ENCODE data around the gene IFITM5. TPM values are rescaled to one million over a fixed set of nuclear protein-coding genes. Genes with fewer than 3 reads are reported as not detected.
"Not testable (repeated sequence)": the region's sequence is repeated elsewhere in the genome, so short reads cannot be mapped to it uniquely, and the experiment has no call there.

Gene IFITM5
- total RNA-seq, 2 experiments from 2014 or later: not detected

DNA sequence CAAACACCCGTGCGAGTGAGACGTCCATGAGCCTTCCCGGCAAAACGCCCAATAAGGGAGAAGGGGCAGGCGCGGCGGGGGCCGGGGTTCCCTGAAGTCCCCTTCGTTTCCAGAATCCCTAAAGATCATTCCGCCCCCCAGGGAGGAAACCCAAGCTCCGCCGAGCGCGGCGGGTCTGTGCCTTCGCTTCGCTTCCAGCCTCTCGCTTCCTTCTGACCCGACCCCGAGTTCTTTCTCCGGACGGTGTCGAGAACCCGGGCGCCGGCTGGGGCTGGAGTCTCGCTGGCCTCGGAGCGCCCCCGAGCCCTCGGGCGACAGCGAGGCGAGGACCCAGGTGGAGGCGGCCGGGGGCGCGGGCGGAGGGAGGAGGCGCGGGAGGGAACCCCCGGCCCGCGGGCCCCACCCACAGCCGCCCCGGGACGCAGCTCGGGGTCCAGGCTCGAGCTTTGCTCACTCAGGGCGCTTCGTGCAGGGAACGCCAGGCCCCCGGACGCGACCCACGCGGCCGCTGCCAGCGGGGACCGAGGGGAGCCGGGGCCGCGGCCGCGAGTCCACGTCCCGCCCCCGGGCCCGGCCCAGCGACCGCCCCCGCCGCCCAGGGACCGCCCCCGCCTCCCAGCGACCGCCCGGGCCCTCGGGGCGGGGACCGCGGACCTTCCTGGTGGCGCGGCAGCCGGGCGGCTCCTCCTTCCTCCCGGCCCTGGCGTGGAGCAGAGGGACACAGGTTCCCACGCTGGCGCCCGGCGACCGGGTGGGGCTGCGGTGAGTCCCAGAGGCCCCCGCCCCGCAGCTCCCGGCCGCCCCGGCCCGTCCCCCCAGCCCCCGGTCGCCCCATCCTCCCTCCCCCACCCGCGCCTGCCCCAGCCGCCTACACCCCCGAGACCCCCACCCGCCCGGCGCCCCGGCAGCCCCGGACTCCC, 10.6 kb downstream of the IFITM5 start, which contains the start of gene PGGHG:
TSS of gene PGGHG (plus strand) at position 649 of the 920 bp plus-strand sequence. CDS start 691 bp downstream, outside the sequence.
- peak; percentile 72 for DNase-seq
- Mint-ChIP-seq H3K27ac (peak within 1 kb of the TSS; percentile 98), H3K36me3 (peaks cover 33% of the 10 kb centered on the region), H3K4me1 (peaks cover 51% of the 10 kb centered on the region), H3K9me3 (no peaks in the 10 kb centered on the region), H3K4me3 (peak within 1 kb of the TSS; percentile 98), H3K27me3 (peaks cover 12% of the 10 kb centered on the region)

DNA sequence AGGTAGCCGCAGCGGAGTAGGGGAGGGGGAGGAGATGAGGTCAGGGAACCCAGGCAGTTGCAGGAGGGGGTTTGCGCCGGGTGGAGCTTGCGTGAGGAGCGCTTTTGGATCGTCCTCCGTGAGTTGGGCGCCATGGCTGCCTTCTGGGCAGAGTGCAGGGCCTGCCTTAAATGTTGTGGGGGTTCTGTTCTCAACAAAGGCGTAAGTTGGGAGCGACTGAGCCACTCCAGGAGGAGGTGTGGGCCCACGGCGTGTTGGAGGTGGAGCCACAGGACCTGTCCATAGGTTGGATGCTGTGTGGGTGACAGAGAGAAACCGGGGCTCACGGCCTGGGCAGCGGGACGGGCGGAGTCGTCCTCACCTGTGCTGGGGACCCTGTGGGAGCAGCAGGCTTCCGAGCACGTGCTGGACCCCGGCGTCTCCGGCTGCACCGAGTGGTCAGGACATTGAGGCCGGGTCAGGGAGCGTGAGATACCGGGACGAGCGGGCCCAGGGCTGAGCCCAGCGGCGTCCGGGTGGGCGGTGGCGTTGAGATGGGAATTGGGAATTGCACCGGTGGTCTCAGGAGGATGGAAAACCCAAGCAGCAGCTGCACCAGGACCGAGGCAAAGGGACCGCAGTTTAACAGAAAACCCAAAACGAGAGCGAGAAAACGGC, 11.4 kb downstream of the IFITM5 start:
- Mint-ChIP-seq H3K27ac (peak overlapping the region; percentile 98), H3K4me3 (peak overlapping the region; percentile 98), H3K9me3 (no peaks in the 10 kb centered on the region), H3K4me1 (peaks cover 53% of the 10 kb centered on the region), H3K36me3 (peaks cover 31% of the 10 kb centered on the region), H3K27me3 (peaks cover 12% of the 10 kb centered on the region)
- DNase-seq: peak; percentile 67

DNA sequence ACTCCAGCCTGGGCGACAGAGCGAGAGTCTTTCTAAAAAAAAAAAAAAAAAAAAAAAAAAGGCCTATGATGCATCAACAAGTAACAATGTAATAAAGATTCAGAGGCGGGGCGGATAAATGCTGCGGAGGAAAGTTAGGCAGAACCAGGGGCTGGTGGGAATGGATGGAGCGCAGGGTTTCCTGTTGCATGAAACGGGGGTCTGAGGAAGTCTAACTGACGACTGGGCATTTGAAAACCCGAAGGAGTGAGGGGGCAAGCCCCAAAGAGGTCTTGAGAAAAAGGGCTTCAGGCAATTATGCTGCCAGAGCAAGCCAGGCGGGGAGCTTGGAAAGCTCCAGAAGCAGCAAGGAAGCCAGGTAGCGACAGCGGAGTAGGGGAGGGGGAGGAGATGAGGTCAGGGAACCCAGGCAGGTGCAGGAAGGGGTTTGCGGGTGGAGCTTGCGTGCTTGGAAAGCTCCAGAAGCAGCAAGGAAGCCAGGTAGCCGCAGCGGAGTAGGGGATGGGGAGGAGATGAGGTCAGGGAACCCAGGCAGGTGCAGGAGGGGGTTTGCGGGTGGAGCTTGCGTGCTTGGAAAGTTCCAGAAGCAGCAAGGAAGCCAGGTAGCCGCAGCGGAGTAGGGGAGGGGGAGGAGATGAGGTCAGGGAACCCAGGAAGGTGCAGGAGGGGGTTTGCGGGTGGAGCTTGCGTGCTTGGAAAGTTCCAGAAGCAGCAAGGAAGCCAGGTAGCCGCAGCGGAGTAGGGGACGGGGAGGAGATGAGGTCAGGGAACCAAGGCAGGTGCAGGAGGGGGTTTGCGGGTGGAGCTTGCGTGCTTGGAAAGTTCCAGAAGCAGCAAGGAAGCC, 12.1 kb downstream of the IFITM5 start:
- Mint-ChIP-seq H3K36me3 (peaks cover 38% of the 10 kb centered on the region), H3K27me3 (peaks cover 17% of the 10 kb centered on the region), H3K4me3 (peak overlapping the region; percentile 98), H3K4me1 (peaks cover 58% of the 10 kb centered on the region), H3K27ac (peak overlapping the region; percentile 98)
- not testable (repeated sequence) for H3K9me3 Mint-ChIP-seq
- peak; percentile 47 for DNase-seq

DNA sequence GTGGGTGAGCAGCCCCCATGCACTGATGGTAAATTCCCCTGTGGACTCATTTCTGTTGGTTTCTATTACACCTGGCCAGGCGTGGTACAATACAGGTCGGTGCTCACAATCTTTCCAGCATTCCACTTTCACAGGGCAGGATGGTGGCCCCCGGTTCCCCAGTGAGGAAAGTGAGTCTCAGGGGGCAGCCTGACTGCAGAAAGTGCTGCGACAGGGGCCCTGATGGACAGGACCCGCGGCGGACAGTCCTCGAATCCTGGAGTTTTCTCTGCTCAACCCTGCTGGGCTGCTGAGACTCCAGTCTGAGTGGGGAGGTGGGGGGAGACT, 13.5 kb downstream of the IFITM5 start:
- peaks cover 58% of the 10 kb centered on the region for H3K4me1 Mint-ChIP-seq
- no peak for DNase-seq
- H3K36me3 Mint-ChIP-seq: peaks cover 34% of the 10 kb centered on the region
- peaks cover 27% of the 10 kb centered on the region for H3K27me3 Mint-ChIP-seq
- peak overlapping the region; percentile 98 for H3K27ac Mint-ChIP-seq
- H3K4me3 Mint-ChIP-seq: no peak overlapping the region
- H3K9me3 Mint-ChIP-seq: no peaks in the 10 kb centered on the region

DNA sequence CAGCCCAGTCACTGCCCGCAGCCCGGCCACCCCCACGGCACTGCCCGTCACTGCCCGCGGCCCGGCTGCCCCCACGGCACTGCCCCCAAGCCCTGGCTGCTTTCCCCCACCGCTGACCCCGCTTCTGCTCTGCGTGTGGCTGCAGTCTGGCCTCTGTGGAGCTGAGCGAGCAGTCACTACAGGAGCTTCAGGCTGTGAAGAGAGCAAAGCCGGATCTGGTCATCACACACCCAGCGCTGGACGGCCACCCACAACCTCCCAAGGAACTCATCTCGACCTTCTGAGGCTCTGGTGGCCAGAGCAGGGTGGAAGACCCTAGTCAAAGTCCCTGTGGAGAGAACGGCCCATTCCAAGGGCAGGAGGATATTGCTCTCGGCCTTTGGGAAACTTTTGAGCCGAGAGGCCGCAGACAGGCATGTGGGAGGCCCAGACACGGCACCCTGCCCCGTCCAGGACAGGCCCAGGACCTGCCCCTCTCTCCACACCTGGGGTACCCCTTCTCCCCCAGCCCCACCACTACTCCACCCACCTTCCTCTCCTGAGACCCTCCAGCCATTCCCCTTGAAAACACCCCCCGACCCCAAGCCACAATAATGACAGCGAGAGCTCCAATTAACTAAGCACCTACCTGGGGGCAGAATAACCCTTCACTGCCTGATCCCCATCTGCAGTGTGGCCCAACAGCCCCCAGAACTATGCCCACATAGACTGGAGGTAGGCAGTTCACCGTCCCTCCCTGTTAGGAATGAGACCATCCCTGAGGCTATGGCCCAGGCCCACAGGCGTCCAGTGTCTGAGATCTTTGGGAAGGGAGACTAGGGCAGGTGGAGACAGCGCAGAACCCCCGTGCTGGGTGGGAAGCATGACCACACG, 14.1 kb downstream of the IFITM5 start:
- no peak for DNase-seq
- Mint-ChIP-seq H3K4me3 (peak overlapping the region; percentile 4), H3K9me3 (no peaks in the 10 kb centered on the region), H3K4me1 (peaks cover 59% of the 10 kb centered on the region), H3K27ac (peak overlapping the region; percentile 98), H3K36me3 (peaks cover 30% of the 10 kb centered on the region), H3K27me3 (peaks cover 30% of the 10 kb centered on the region)

DNA sequence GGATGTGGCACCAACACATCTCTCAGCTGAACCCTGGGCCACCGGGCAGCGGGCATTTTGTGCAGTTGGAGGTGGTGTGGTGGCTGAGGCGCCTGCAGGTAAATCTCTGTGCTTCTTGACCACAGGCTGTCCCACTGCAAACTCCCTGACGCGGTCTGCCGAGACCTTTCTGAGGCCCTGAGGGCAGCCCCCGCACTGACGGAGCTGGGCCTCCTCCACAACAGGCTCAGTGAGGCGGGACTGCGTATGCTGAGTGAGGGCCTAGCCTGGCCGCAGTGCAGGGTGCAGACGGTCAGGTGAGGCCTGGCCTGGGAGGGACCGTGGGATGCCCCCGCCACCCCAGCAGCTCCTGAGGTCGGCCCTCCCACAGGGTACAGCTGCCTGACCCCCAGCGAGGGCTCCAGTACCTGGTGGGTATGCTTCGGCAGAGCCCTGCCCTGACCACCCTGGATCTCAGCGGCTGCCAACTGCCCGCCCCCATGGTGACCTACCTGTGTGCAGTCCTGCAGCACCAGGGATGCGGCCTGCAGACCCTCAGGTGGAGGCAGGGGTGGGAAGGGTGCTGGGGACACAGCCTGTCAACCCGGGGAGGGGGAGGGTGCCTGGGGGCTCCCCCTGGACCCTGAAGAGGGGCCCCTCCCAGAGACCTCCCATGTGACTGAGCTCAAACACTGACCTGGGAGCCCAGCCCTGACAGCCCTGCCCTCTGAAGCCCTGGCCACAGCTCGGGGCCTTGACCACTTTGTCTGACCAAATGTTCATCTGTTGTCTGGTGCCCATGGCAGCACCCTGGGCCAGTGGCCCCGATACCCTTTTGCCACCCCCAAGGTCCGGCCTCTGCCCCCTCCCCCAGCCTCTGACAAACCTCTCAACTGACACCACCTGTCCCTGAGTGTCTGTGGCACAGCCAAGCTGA, 15.0 kb downstream of the IFITM5 start:
- Mint-ChIP-seq H3K36me3 (peaks cover 21% of the 10 kb centered on the region), H3K9me3 (no peaks in the 10 kb centered on the region), H3K27me3 (peaks cover 30% of the 10 kb centered on the region), H3K4me3 (peak overlapping the region; percentile 74), H3K4me1 (peaks cover 56% of the 10 kb centered on the region), H3K27ac (peak overlapping the region; percentile 91)
- peak; percentile 25 for DNase-seq

DNA sequence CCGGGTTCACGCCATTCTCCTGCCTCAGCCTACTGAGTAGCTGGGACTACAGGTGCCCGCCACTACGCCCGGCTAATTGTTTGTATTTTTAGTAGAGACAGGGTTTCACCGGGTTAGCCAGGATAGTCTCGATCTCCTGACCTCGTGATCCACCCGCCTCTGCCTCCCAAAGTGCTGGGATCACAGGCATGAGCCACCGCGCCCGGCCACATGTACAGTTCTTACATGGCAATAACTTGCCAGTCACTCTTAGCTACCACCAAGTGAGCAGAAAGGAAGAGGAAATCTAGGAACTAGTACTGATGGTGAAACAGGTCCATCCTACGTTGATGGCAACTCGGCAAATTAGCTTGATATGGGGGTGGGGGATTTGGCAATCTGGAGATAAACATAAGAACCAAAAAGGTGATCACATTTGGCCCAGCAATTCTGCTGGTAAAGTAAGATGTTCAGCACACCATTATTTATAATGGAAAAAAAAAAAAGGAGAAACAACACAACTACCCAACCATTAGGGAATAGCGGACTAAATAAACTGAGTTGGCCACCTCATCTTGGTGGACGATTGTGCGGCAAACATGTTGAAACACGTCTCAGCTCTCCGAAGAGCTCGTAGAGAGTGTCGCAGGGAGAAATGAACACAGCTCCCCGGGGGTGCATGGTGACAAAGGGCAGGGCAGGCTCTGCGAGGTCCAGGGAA, 15.8 kb downstream of the IFITM5 start:
- Mint-ChIP-seq H3K4me1 (peaks cover 59% of the 10 kb centered on the region), H3K9me3 (no peaks in the 10 kb centered on the region), H3K27ac (peak overlapping the region; percentile 91), H3K4me3 (peak overlapping the region; percentile 74), H3K36me3 (peaks cover 23% of the 10 kb centered on the region), H3K27me3 (peaks cover 32% of the 10 kb centered on the region)
- peak; percentile 20 for DNase-seq

DNA sequence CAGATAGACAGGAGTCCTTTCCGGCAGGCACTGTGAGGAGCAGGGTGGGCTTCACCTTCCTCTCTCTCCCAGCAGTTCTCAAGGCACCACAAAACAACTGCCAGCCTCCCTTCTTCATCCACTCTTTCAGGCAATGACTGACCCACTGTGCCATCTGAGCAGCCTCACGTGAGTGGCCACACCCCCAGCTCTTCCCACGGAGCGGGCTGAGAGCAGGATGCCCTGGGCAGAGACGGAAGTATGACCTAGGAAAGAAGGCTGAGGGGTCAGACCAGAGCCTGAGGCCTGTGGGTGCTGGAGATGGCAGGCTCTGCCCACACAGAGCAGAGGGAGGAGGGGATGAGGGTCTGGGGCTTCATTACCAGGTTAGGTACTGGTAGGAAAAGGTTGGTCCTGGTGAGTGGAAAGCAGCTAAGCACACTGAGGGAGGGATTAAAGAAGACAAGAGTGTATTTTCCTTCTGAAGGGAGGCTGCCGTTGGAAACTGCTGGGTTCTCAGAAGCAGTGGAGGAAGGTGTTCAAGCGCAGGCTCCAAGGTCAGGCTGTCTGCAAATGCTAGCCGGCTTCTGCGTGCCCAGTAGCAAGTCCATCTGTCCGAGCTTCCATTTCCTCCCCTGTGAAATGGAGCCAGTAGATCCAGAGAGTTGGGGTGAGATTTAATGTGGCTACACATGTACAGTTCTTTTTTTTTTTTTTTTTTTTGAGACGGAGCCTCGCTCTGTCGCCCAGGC, 16.5 kb downstream of the IFITM5 start:
- H3K27ac Mint-ChIP-seq: peak overlapping the region; percentile 91

DNA sequence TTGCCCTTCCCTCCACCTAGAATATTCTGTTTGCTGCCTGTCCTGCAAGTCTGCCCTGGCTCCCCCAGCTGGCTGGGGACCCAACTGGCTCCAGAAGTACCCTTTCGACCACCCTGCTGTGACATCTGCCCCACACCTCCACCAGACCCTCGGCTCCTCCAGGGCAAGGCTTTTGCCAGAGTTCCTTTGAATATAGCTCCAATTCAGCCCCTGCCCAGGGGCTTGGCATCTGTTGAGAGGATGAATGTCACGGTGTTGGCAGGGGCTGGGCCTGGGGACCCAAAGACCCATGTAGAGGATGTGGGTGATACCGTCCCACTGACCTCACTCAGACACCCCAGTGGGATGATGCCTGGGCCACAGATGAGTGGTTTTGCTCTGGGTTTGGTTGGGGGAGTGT, 17.2 kb downstream of the IFITM5 start:
- Mint-ChIP-seq H3K27ac (peak overlapping the region; percentile 91), H3K4me3 (peak overlapping the region; percentile 74), H3K36me3 (peaks cover 25% of the 10 kb centered on the region), H3K9me3 (peaks cover 6% of the 10 kb centered on the region), H3K27me3 (peaks cover 23% of the 10 kb centered on the region), H3K4me1 (peaks cover 58% of the 10 kb centered on the region)
- DNase-seq: no peak

More for the DNA sequence above, 16.5 kb downstream of the IFITM5 start:
- DNase-seq: no peak
- Mint-ChIP-seq H3K36me3 (peaks cover 22% of the 10 kb centered on the region), H3K9me3 (peaks cover 3% of the 10 kb centered on the region), H3K4me1 (peaks cover 60% of the 10 kb centered on the region), H3K4me3 (peak overlapping the region; percentile 74), H3K27me3 (peaks cover 28% of the 10 kb centered on the region)

DNA sequence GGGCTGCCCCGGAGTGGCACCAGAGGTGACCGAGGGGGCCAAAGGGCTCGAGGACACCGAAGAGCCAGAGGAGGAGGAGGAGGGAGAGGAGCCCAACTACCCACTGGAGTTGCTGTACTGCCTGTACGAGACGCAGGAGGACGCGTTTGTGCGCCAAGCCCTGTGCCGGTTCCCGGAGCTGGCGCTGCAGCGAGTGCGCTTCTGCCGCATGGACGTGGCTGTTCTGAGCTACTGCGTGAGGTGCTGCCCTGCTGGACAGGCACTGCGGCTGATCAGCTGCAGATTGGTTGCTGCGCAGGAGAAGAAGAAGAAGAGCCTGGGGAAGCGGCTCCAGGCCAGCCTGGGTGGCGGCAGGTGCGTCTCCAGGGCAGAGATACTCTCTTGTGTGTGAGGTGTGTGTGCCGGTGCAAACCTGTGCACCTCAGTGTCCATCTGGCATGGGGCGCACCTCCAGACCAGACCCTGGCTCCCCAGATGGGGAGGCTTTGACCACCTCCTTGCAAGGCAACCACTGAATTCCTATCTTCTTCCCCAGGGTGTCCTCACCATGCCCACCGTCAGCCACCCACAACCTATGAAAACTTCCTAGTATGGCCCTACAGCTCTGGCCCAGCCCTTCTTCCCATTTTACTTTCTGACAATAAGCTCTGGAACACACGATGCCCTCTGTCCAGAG, 17.7 kb downstream of the IFITM5 start:
- peak overlapping the region; percentile 91 for H3K27ac Mint-ChIP-seq
- H3K9me3 Mint-ChIP-seq: peaks cover 9% of the 10 kb centered on the region
- peaks cover 53% of the 10 kb centered on the region for H3K4me1 Mint-ChIP-seq
- H3K4me3 Mint-ChIP-seq: peak overlapping the region; percentile 74
- H3K27me3 Mint-ChIP-seq: peaks cover 21% of the 10 kb centered on the region
- DNase-seq: peak; percentile 49
- peaks cover 30% of the 10 kb centered on the region for H3K36me3 Mint-ChIP-seq

DNA sequence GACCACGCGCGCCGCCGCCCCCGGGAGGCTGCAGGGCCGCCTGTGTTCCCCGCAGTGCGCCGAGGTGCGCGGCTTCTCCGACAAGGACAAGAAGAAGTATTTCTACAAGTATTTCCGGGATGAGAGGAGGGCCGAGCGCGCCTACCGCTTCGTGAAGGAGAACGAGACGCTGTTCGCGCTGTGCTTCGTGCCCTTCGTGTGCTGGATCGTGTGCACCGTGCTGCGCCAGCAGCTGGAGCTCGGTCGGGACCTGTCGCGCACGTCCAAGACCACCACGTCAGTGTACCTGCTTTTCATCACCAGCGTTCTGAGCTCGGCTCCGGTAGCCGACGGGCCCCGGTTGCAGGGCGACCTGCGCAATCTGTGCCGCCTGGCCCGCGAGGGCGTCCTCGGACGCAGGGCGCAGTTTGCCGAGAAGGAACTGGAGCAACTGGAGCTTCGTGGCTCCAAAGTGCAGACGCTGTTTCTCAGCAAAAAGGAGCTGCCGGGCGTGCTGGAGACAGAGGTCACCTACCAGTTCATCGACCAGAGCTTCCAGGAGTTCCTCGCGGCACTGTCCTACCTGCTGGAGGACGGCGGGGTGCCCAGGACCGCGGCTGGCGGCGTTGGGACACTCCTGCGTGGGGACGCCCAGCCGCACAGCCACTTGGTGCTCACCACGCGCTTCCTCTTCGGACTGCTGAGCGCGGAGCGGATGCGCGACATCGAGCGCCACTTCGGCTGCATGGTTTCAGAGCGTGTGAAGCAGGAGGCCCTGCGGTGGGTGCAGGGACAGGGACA, 18.4 kb downstream of the IFITM5 start:
- peak; percentile 56 for DNase-seq
- Mint-ChIP-seq H3K27ac (peak overlapping the region; percentile 91), H3K36me3 (peaks cover 36% of the 10 kb centered on the region), H3K27me3 (peaks cover 21% of the 10 kb centered on the region), H3K4me1 (peaks cover 46% of the 10 kb centered on the region), H3K4me3 (peak overlapping the region; percentile 74), H3K9me3 (peaks cover 16% of the 10 kb centered on the region)
